ENCODE data around the gene CUL1. TPM values are rescaled to one million over a fixed set of nuclear protein-coding genes. Genes with fewer than 3 reads are reported as not detected.

The CUL1 gene
- total and polyA plus RNA-seq, 2 donors (not counting 3 experiments of a cell fraction or from before 2014, with no cell fraction given): 25.7 to 50.2 TPM

DNA sequence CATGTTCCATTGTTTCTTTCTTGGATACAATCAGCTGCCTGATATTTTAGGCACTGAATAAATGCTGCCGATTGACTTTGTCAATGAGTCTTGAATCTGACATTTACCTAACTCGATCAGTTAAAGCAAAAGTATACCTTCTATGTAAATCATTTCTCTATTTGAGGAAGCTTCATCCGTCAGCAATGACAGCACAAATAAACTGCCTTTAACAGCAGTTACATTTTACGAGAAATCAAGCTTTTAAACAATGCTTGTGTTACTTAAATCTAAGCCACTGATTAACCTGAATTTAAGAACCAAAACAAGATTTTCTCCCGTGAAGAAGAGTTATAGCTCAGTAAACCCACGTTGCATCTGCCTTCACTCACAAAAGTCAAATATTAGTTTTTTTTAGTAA lies 71.3 kb downstream of the CUL1 start:
- intact Hi-C loops (cut with micrococcal nuclease) (loop anchor here (10.0 kb wide), 1 partner anchor 195 kb away; no protein-coding TSS in a partner anchor), dilution Hi-C loops (cut with MboI; ENCODE audit: extremely low pct_ligation_motif_present, low sequenced_read_pairs) (no loop called here)
- CTCF ChIA-PET: interaction anchor here (1.2 to 1.8 kb wide), 3 partner anchors 8 to 86 kb away, joined by 3 to 6 read pairs (median 4); no protein-coding TSS in a partner anchor
- Histone ChIP-seq H3K79me2 (ENCODE audit: control insufficient read depth, insufficient read depth, low read length) (peaks cover 4% of the 10 kb centered on the region), H3K4me1 (ENCODE audit: control insufficient read depth, extremely low read depth, insufficient read depth, low read length) (peaks cover 10% of the 10 kb centered on the region), H3K9me3 (replicated peaks; ENCODE audit: control insufficient read depth, insufficient read depth, low read length) (no peaks in the 10 kb centered on the region), H3K4me2 (ENCODE audit: insufficient read depth, low read length) (no peak overlapping the region), H2AFZ (ENCODE audit: low read depth, low read length) (no peak overlapping the region), H3K27me3 (ENCODE audit: control insufficient read depth in 2 of 2, insufficient read depth in 2 of 2, low read length in 2 of 2) (no peaks in the 10 kb centered on the region), H3K27ac (ENCODE audit: insufficient read depth, low read depth, low read length) (no peak overlapping the region), H3K9ac (replicated peaks; ENCODE audit: extremely low read depth, insufficient read depth, low read length) (no peak overlapping the region), H3K36me3 (ENCODE audit: control insufficient read depth in 2 of 2, extremely low read depth in 1 of 2, insufficient read depth in 2 of 2, low read length in 2 of 2) (peaks cover 0 to 10% of the 10 kb centered on the region in 2 experiments), H4K20me1 (replicated peaks; ENCODE audit: control insufficient read depth, extremely low read depth, insufficient read depth, low read length) (no peaks in the 10 kb centered on the region), H3K4me3 (replicated peaks in 1 of 3; ENCODE audit: insufficient read depth in 1 of 3, low read depth in 1 of 3, low read length in 3 of 3) (no peak overlapping the region), H3K9me1 (replicated peaks; ENCODE audit: control insufficient read depth, extremely low read depth, insufficient read depth, low read length) (no peaks in the 10 kb centered on the region)
- no peak for TF ChIP-seq EZH2 (IDR thresholded peaks at IDR 0.05; ENCODE audit: borderline replicate concordance, low read depth, low read length, severe bottlenecking)
- no peak for TF ChIP-seq FOS (IDR thresholded peaks at IDR 0.05; ENCODE audit: borderline replicate concordance, insufficient read depth, low read length)
- TF ChIP-seq POLR2AphosphoS5 (IDR thresholded peaks at IDR 0.05; ENCODE audit: insufficient read depth, low read depth, low read length): no peak
- no peak for TF ChIP-seq POLR2A (IDR thresholded peaks at IDR 0.05; ENCODE audit: low read depth, low read length)
- no peak for TF ChIP-seq JUN (IDR thresholded peaks at IDR 0.05; ENCODE audit: borderline replicate concordance, insufficient read depth, insufficient read length, low read depth)
- TF ChIP-seq, protein P1, sequence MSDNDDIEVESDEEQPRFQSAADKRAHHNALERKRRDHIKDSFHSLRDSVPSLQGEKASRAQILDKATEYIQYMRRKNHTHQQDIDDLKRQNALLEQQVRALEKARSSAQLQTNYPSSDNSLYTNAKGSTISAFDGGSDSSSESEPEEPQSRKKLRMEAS (IDR thresholded peaks at IDR 0.05; ENCODE audit: insufficient read depth, insufficient read length): no peak
- TF ChIP-seq MYC (IDR thresholded peaks at IDR 0.05; ENCODE audit: low read depth, low read length): no peak
- TF ChIP-seq GATA2 (IDR thresholded peaks at IDR 0.05; ENCODE audit: insufficient read depth, insufficient read length, low read depth, low read length): no peak
- TF ChIP-seq, protein P2, sequence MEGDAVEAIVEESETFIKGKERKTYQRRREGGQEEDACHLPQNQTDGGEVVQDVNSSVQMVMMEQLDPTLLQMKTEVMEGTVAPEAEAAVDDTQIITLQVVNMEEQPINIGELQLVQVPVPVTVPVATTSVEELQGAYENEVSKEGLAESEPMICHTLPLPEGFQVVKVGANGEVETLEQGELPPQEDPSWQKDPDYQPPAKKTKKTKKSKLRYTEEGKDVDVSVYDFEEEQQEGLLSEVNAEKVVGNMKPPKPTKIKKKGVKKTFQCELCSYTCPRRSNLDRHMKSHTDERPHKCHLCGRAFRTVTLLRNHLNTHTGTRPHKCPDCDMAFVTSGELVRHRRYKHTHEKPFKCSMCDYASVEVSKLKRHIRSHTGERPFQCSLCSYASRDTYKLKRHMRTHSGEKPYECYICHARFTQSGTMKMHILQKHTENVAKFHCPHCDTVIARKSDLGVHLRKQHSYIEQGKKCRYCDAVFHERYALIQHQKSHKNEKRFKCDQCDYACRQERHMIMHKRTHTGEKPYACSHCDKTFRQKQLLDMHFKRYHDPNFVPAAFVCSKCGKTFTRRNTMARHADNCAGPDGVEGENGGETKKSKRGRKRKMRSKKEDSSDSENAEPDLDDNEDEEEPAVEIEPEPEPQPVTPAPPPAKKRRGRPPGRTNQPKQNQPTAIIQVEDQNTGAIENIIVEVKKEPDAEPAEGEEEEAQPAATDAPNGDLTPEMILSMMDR (IDR thresholded peaks at IDR 0.05; ENCODE audit: extremely low read depth in 1 of 2, insufficient read depth in 1 of 2, low read depth in 1 of 2, low read length in 2 of 2): no peak
- DNase-seq (ENCODE audit: low read depth, low spot score): no peak
- POLR2A ChIA-PET: no interaction called here
- BruUV-seq (replicated peaks): no TSS peak
- FAIRE-seq: no peak
